AG09319 (cell line): ENCODE measurements around the gene RTBDN.
A peak's percentile ranks its signal among the peaks of the same experiment; 100 is the strongest.

Source experiments
- DNase-seq: peaks from one replicate; pipeline ENCODE4 v3.0.0-alpha.2; 2010; ENCODE audit warnings: low read depth; ENCODE audit errors: extremely low read depth
- CTCF ChIP-seq: IDR thresholded peaks from 2 replicates; pipeline ENCODE4 v1.5.1; 2011; ENCODE audit warnings: low read depth, mild to moderate bottlenecking, inconsistent platforms, low read length, moderate library complexity

Gene RTBDN

GRCh38 chr19:12783849-12784393 lies 50.5 kb downstream of the RTBDN start:
- TF ChIP-seq CTCF, result no peak
- no peak for DNase-seq

DNA sequence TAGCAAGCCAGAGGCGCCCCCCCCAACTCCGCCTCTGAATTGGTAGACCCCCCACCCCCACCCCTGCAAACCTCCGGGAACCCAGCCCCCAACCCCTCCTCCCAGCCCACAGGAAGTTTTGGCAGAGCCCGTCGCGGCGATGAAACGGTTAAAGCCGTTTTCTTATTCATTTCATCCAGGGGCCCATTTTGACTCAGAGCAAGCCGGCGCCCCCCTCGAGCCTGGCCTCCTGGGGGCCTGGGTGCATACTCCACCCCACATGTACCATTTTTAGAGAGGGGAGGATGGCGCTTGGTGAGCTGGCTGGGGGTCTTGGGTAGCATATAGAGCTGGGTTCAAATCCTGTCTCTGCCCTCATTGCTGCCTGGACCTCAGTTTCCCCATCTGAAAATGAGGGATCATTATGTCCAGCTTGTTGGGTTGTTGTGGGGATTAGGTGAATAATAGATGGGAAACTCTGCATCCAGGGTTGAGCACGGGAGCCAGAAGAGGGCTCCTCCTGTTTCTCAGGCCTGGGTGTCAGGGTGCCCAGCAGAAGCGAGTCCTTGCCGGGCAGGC lies 51.0 kb downstream of the RTBDN start:
- no peak for TF ChIP-seq CTCF
- DNase-seq, result no peak

- TF ChIP-seq CTCF, result no peak
- peak; percentile 70 for DNase-seq
Measured at GRCh38 chr19:12782424-12783290, 51.7 kb downstream of the RTBDN start.

DNA sequence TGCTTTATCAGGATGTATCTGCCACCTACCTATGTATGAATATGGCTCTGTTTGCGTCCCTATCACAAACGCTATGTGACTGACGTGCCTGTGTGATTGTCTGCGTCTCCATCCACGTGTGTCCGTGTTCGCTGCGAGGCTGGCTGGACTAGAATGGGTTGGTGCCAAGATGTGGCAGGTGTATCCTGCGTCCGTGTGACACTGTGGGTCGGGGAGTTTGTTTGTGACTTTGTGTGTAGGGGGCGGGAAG lies 52.3 kb downstream of the RTBDN start:
- TF ChIP-seq CTCF, result no peak

GRCh38 chr19:12779162-12779993 lies 55.0 kb downstream of the RTBDN start:
- peak; percentile 49 for DNase-seq
- no peak for TF ChIP-seq CTCF

More for the DNA sequence above, 52.3 kb downstream of the RTBDN start:
- no peak for DNase-seq

DNA sequence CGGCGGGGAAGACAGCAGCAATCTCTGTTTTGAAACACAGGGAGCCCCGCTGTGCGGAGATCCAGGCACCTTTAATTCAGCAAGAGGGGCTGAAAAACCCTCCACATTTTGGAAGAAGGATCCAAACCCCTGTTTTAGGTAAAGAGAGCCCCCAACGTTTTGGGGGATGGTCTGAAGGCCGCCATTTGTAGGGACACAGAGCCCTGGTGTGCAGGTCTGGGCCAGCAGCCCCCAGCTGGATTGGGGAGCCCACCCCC lies 55.5 kb downstream of the RTBDN start:
- no peak for DNase-seq
- no peak for TF ChIP-seq CTCF
